GM21825 (cell line): ENCODE results near the gene UVRAG.
"Not testable (repeated sequence)": the region's sequence is repeated elsewhere in the genome, so short reads cannot be mapped to it uniquely, and the experiment has no call there.

Source experiments
- ATAC-seq: cut with Tn5 transposase; IDR thresholded peaks from one replicate; pipeline ENCODE4 v1.9.1; 2021; ENCODE audit warnings: mild to moderate bottlenecking, moderate library complexity; ENCODE audit not compliant: unreplicated experiment

UVRAG gene

GRCh38 chr11:75834728-75835127, 19.7 kb downstream of the UVRAG start:
- no peak for ATAC-seq

- ATAC-seq = no peak
Observed at GRCh38 chr11:75836417-75836816, 21.4 kb downstream of the UVRAG start.

GRCh38 chr11:75839851-75840250, 24.8 kb downstream of the UVRAG start:
- no peak for ATAC-seq

DNA sequence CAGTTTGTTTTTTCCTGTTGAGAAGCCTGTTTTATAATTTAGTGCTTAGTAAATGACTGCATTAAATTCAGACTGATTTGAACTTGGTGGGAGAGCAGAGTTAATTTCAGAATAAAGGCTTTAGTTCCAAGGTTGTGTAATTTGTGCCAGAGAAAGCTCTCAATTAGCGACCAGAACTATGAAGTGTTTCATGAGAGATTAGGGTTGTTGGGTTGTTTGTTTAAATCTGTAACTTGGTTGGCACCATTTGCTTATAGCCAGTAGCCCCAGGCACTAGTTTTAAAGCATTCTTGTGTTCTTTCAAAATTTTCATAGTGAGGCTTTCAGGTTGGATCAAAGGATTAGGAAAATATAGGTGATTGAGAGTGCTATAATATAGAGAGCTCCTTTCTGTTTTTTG, 25.5 kb downstream of the UVRAG start:
- no peak for ATAC-seq

GRCh38 chr11:75841739-75842138, 26.7 kb downstream of the UVRAG start:
- no peak for ATAC-seq

GRCh38 chr11:75845324-75845723, 30.3 kb downstream of the UVRAG start:
- ATAC-seq = no peak

DNA sequence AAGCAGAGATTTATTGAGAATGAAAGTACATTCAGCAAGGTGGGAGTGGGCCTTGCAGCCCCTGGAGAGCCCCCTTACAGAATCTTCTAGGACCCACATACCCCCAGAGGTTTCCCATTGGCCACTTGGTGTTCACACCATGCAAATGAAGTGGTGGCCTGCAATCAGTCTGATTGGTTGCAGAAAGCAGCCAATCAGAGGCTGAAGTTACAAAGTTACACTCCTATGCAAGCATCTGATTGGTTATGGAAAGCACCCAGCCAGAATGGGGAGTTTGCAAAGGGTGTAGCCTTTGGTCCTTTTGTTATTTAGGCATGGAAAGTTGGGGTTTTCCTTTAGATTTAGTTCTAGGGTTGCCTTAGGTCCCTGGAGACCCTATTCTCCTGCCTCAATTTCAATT, 34.9 kb downstream of the UVRAG start:
- ATAC-seq = no peak

DNA sequence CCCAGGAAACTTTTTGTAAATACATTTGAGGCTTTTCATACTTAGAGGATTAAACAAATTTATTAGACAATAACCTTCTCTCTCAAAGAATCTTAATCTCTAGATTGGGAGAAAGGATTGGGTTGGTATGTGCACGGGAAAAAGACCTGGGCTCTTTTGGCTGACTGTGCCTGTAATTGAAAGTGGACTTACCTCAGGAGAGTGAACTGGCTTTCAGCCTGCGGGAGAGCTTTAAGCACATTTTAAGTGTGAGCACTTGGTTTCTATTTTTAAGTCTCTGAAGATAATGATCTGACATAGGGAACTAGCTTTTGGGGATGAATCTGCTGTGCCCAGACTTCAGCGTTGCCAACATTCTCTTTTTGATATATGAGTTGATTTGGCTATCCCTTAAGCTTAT, 35.8 kb downstream of the UVRAG start:
- ATAC-seq = no peak

DNA sequence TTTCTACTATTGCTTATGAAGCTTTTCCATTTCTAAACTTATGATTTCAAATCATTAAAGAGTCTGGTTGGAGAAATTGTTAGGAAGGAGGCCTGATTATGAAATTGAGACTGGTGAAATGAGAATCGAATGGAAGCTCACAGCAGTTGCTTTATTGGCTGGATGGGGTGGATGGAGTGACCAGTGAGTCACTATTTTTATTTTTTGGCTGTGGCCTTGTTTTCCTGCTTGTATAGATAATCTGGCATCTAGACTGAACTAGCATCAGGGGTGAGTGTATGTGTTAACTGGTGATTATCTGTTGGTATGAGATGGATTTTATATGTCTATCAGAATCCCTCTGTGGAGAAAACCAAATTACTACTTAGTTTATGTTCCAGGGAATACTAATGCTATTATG, 36.2 kb downstream of the UVRAG start:
- no peak for ATAC-seq

GRCh38 chr11:75852406-75853017, 37.5 kb downstream of the UVRAG start:
- no peak for ATAC-seq

DNA sequence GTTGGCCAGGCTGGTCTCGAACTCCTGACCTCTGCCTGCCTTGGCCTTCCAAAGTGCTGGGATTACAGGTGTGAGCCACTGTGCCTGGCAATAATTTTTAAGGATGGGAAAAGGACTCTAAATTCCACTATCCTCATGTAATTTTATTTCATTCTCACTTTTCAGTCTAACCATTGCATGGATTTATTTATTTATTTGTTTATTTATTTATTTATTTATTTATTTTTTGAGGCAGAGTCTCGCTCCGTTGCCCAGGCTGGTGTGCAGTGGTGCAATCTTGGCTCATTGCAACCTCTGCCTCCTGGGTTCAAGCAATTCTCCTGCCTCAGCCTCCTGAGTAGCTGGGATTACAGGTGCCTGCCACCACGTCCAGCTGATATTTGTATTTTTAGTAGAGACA, 38.6 kb downstream of the UVRAG start:
- not testable (repeated sequence) for ATAC-seq

DNA sequence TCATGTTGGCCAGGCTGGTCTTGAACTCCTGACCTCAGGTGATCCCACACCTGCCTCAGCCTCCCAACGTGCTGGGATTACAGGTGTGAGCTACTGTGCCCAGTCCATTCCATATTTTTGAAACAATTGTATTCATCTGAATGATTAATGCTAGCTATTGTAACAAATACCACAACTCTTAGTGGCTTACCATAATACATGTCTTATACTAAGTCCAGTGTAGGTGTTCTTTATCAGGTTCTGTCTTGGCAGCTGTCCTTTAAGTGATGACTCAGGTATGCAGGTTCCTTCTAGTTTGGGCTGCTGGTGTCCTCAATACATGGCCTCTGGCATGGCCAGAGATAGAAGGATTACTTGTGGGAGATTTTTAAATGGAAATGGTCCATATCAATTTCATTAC, 39.0 kb downstream of the UVRAG start:
- ATAC-seq = no peak

DNA sequence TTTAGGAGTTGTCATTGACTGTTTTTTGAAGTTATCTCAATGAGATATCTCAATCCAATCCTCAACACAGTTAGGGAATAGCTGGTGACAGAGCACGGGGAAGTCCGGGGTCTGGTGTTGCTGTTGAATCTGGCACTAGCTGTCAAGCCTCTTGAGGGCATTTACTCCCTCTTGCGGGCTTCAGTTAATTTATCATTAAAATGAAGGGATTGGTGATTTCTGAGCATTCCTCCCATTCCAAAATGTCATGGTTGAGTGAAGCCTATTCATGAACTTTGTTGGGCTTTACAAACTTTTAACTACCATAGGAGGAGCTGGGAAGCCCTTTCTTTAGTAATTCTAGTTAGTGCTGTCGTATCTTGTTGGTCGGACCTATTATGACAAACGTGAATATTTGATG, 40.2 kb downstream of the UVRAG start:
- no peak for ATAC-seq

- ATAC-seq = no peak
Observed at GRCh38 chr11:75856912-75857311, 41.9 kb downstream of the UVRAG start.

DNA sequence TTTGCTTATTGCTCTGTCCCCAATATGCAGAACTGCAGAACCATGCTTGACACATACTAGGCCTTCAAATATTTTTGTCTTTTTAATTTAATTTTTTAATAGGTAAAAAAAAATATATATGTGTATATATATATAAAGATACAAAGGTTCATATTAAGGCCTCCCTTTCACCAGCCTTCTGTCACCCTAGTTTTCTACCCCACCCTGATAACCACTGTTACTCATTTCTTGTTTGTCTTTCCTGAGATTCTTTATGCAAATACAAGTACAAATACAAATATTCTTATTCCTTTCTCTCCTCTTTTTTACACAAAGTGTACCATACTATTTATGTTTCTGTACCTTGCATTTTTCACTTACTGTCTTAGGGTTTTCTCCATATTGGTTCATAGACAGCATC, 43.0 kb downstream of the UVRAG start:
- ATAC-seq = no peak

DNA sequence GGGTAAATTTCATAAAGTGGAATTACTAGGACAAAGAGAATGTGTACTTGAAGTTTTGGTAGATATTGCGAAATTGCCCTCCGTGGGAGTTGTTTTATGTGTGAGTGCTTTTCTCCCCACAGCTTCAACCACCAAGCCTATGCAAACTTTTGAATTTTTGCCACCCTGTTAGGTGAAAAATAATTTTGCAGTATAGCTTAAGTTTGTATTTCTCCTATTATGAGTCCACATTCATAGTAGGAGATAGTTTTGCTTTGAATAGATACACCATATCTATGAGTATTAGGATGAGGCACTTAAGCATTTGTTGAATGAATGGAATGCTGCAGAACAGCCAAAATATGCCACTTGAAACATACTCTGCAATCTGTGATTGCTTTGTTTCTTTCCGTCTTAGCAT, 43.6 kb downstream of the UVRAG start:
- no peak for ATAC-seq

DNA sequence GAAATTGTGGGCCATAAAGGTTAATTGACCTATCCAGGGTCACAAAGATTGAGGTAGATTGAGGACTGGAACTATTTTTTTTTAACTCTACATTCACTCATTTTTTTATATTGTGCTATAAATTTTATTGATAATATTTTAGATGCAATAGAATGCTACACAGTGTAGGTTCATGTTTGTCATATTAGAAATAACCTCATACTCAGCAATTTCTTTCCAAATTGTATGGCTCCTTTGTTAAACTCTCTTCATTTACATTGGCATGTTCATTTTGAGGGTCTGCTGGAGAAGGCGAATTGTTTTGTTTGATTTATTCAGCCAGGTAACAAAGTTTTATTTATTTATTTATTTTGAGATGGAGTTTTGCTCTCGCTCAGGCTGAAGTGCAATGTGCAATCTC, 44.6 kb downstream of the UVRAG start:
- ATAC-seq = no peak

- no peak for ATAC-seq
Observed at GRCh38 chr11:75862437-75862836, 47.4 kb downstream of the UVRAG start.

GRCh38 chr11:75867778-75868374, 52.9 kb downstream of the UVRAG start:
- no peak for ATAC-seq

GRCh38 chr11:75868990-75869389, 54.0 kb downstream of the UVRAG start:
- no peak for ATAC-seq

GRCh38 chr11:75869661-75870455, 54.8 kb downstream of the UVRAG start:
- no peak for ATAC-seq

DNA sequence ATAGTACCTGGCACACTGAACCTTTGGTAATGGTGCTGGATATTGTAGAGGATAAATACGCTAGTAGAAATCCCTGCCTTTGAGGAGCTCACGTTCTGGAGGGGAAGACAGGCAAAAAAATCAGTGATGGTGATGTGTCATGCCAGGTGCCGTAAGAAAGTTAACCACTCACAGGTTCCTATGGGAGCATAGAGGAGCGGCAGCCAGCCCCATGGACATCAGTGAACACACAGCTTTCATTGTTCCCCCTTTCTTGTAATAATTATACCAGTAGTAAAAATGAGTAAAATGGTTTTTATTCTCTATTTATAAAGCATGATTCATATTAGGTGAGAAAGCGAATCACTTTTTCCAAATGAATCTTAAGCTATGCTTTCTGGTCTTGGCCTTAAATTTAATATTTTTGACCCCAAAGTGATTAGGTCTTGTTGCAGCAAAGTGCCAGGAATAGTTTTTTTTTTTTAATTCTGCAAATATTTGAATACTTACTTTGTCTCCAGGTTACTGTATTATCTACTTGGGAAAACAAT, 57.9 kb downstream of the UVRAG start:
- ATAC-seq = no peak
